NOMO-1 treated with DMSO at 0.1 percent for 48 hours (cell line): ENCODE data around the gene MRFAP1L1.
"Not testable (repeated sequence)": the region's sequence is repeated elsewhere in the genome, so short reads cannot be mapped to it uniquely, and the experiment has no call there.

Source experiments
- DNase-seq: peaks from one replicate; lab custom pipeline; 2025; ENCODE audit not compliant: unreplicated experiment; lab: John Stamatoyannopoulos, UW

The MRFAP1L1 gene

GRCh38 chr4:6692379-6692778, 17.3 kb downstream of the MRFAP1L1 start:
- DNase-seq = no peak

- DNase-seq = no peak
These were observed 20.1 kb downstream of the MRFAP1L1 start for GRCh38 chr4:6689506-6689960.

- peak; percentile 82 for DNase-seq
These were observed 20.7 kb downstream of the MRFAP1L1 start for GRCh38 chr4:6688879-6689505.

- DNase-seq = no peak
These were observed 21.5 kb downstream of the MRFAP1L1 start for GRCh38 chr4:6687947-6688878.

- DNase-seq = no peak
These were observed 23.4 kb downstream of the MRFAP1L1 start for GRCh38 chr4:6686104-6686787.

GRCh38 chr4:6684656-6685055, 25.0 kb downstream of the MRFAP1L1 start:
- DNase-seq = no peak

- DNase-seq = peak; percentile 81
These were observed 26.6 kb downstream of the MRFAP1L1 start for GRCh38 chr4:6682862-6683590.

GRCh38 chr4:6681191-6681590, 28.5 kb downstream of the MRFAP1L1 start:
- no peak for DNase-seq

GRCh38 chr4:6680372-6681034, 29.2 kb downstream of the MRFAP1L1 start:
- no peak for DNase-seq

GRCh38 chr4:6676722-6677558, 32.7 kb downstream of the MRFAP1L1 start:
- no peak for DNase-seq

GRCh38 chr4:6674500-6675149, 35.0 kb downstream of the MRFAP1L1 start:
- DNase-seq = peak; percentile 42

- peak; percentile 93 for DNase-seq
These were observed 35.8 kb downstream of the MRFAP1L1 start for GRCh38 chr4:6673660-6674499.

- not testable (repeated sequence) for DNase-seq
These were observed 36.4 kb downstream of the MRFAP1L1 start for GRCh38 chr4:6673191-6673659.

GRCh38 chr4:6672541-6673190, 37.0 kb downstream of the MRFAP1L1 start:
- not testable (repeated sequence) for DNase-seq

- DNase-seq = no peak
These were observed 37.5 kb downstream of the MRFAP1L1 start for GRCh38 chr4:6672131-6672530.

GRCh38 chr4:6671648-6672047, 38.0 kb downstream of the MRFAP1L1 start:
- DNase-seq = no peak

GRCh38 chr4:6668391-6668790, 41.3 kb downstream of the MRFAP1L1 start:
- no peak for DNase-seq

GRCh38 chr4:6665320-6665654, 44.4 kb downstream of the MRFAP1L1 start:
- DNase-seq = no peak
